ENCODE measurements around the gene COL4A6.

Gene COL4A6

GRCh38 chrX:108163333-108164082, 274.7 kb downstream of the COL4A6 start:
- DNase-seq, result no peak

- no peak for DNase-seq
Measured at GRCh38 chrX:108162265-108162664, 276.0 kb downstream of the COL4A6 start.

- DNase-seq, result no peak
Measured at GRCh38 chrX:108160309-108160708, 277.9 kb downstream of the COL4A6 start.

GRCh38 chrX:108159028-108159670, 279.1 kb downstream of the COL4A6 start:
- DNase-seq, result no peak

- DNase-seq, result no peak
Measured at GRCh38 chrX:108157628-108158027, 280.6 kb downstream of the COL4A6 start.

- DNase-seq, result no peak
Measured at GRCh38 chrX:108156934-108157466, 281.2 kb downstream of the COL4A6 start.

- no peak for DNase-seq
Measured at GRCh38 chrX:108156082-108156481, 282.1 kb downstream of the COL4A6 start.

GRCh38 chrX:108148524-108148923, 289.7 kb downstream of the COL4A6 start:
- no peak for DNase-seq

- DNase-seq, result no peak
Measured at GRCh38 chrX:108138814-108139702, 299.2 kb downstream of the COL4A6 start.

GRCh38 chrX:108134724-108135123, 303.5 kb downstream of the COL4A6 start:
- DNase-seq, result no peak

GRCh38 chrX:108132876-108133275, 305.3 kb downstream of the COL4A6 start:
- DNase-seq, result peak in 1 of 58 donors; percentile 14

GRCh38 chrX:108132034-108132433, 306.2 kb downstream of the COL4A6 start:
- peak in 1 of 58 donors; percentile 0 for DNase-seq

GRCh38 chrX:108131471-108131870, 306.8 kb downstream of the COL4A6 start:
- no peak for DNase-seq

GRCh38 chrX:108130889-108131288, 307.3 kb downstream of the COL4A6 start:
- DNase-seq, result no peak

- DNase-seq, result no peak
Measured at GRCh38 chrX:108127152-108127551, 311.1 kb downstream of the COL4A6 start.

GRCh38 chrX:108126661-108127060, 311.6 kb downstream of the COL4A6 start:
- DNase-seq, result no peak

GRCh38 chrX:108123591-108124366, 314.4 kb downstream of the COL4A6 start:
- no peak for DNase-seq

- no peak for DNase-seq
Measured at GRCh38 chrX:108122748-108123147, 315.5 kb downstream of the COL4A6 start.

GRCh38 chrX:108121291-108121690, 316.9 kb downstream of the COL4A6 start:
- no peak for DNase-seq

GRCh38 chrX:108117988-108118387, 320.2 kb downstream of the COL4A6 start:
- DNase-seq, result no peak

- DNase-seq, result no peak
Measured at GRCh38 chrX:108114541-108114940, 323.7 kb downstream of the COL4A6 start.
